Measurements from ENCODE around the gene HOXB3.

Gene HOXB3

GRCh38 chr17:48584223-48584741 is 5.8 kb downstream of the HOXB3 start:
- DNase-seq: no peak

GRCh38 chr17:48583708-48584222 is 6.3 kb downstream of the HOXB3 start:
- DNase-seq: no peak

- DNase-seq: no peak
Observed at GRCh38 chr17:48582750-48583069, 7.3 kb downstream of the HOXB3 start.

DNA sequence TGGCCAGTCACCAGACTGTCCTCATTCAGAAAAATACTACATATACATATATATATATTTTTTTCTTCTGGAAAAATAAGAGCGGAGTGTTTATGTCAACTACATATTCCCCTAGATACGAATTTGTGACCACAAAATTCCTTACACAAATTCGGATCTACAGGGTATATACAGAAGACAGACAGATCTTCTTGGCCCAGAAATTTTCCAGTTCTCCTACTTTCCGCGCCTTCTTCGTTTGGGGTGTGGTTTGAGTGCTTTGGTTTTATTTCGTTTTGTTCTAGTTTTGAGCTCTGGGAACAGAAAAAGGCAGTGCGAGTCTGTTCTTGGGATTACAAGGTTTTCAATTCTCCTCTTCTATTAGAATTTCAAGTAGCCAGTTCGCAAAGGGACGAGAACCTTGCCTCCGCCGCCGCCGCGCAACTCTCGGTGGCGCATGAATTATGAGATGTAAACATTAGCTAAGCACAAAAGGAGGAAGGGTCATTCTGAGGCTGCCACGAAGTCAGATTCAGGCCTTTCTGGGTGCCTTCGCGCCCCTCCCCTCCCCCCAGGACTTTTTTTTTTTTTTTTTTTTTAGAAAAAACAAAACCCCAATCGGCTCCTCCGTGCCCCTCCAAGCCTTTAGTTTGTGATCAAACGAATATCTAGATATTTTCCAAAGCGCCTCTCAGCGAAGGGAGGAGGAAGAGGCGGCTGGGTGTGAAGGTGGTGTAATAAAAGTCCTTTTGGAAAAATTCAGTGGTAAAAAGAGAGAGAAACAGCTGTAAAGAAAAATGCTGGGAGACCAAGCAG is 10.1 kb downstream of the HOXB3 start:
- no peak for DNase-seq

GRCh38 chr17:48579471-48579759 is 10.6 kb downstream of the HOXB3 start:
- no peak for DNase-seq

GRCh38 chr17:48578616-48579470 is 11.2 kb downstream of the HOXB3 start:
- DNase-seq: no peak

DNA sequence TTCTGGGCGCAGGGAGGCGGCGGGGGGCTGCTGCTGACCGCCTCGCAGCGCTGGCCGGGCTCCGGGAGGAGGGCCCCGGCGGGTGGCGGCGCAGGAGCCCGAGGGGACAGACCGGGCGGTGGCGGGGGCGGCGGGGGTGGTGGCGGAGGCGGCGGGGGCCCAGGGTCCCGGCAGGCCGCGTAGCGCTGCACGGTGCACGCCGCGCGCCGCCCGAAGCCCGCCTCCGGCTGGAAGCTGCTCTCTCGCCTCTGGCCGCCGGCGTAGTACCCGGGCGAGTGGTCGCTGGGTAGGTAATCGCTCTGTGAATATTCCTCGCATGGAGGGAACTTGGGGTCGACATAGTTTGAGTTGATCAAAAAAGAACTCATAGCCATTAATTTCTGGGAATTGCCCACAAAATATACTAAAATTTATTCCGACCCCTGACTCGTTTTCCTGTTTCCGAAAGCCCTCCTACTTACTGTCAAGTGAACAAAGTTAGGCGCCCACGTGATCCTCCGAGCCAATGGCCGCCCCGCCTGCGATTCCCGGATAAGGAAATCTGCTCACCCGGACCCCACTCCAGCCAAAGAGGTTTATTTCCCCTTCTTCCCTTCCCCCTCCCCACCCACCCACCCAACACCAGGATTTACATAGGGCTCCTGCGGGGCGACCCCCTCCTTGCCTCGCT is 12.0 kb downstream of the HOXB3 start, which contains the start of gene HOXB4:
Gene HOXB4, minus strand, starts transcription at position 405 of the 670 bp plus-strand sequence. Its CDS starts 31 bp downstream, at position 374.
- peak; percentile 51 to 73 for DNase-seq

GRCh38 chr17:48577330-48577945 is 12.6 kb downstream of the HOXB3 start:
- DNase-seq: no peak

- no peak for DNase-seq
Observed at GRCh38 chr17:48576479-48577309, 13.3 kb downstream of the HOXB3 start.

DNA sequence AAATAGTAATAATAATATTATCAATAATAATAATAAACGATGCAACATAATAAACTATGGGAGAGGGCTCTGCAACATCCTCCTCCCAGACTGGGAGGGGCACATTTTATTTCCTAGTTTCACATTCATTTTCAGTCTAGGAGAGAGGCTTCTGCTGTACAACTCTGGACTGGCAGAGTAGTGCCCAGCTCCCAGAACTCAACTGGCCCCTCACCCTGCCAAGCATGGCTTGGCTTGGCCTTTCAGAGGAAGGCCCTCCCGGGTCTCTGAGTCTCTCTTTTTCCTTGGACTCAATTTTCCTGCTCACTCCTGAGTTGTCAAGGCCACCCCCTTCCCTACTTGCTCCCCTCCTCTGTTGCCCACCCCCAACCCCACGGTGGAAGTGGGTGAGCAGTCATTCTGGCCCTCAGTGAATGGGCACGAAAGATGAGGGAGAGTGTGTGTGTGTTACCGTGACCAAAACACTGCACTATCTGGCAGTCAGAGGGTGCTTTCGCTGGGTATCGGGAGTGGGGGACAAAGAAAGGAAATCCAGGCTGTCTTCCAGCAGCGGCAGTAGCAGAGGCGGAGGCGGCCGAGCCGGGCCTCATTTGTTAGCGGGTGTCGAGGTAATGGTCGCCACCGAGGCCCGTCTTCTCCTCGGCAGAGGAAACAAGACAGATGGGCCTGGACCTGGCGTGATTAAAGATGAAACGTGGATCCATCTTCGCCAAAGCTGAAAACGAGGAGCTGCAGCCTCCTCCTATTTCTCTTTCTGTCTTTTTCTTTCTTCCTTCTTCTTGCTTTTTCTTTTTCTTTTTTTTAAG is 14.2 kb downstream of the HOXB3 start:
- DNase-seq: no peak

DNA sequence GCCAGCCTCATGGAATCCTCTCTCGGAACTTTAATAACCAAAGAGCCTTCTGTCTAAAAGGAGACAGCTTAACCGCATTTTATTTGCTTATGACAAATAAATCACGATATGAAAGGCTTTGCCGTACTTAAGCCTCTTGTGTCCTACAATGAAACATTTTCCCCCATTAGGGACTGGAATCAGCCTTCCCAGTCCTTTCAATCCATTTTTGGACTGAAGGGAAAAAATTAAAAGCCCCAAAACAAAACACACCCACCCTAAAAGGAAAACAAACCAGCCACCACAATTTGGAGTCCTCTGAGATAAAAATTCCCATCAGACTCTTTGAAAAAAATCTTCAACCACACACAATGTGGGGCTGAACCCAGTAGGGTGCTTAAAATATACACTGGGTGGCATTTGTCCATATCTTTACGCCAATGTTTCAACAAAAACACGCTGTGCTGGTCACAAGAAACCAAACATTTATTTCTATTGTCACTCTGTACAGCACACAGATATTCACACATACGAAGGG is 14.9 kb downstream of the HOXB3 start:
- DNase-seq: no peak

GRCh38 chr17:48574505-48575065 is 15.5 kb downstream of the HOXB3 start:
- no peak for DNase-seq

DNA sequence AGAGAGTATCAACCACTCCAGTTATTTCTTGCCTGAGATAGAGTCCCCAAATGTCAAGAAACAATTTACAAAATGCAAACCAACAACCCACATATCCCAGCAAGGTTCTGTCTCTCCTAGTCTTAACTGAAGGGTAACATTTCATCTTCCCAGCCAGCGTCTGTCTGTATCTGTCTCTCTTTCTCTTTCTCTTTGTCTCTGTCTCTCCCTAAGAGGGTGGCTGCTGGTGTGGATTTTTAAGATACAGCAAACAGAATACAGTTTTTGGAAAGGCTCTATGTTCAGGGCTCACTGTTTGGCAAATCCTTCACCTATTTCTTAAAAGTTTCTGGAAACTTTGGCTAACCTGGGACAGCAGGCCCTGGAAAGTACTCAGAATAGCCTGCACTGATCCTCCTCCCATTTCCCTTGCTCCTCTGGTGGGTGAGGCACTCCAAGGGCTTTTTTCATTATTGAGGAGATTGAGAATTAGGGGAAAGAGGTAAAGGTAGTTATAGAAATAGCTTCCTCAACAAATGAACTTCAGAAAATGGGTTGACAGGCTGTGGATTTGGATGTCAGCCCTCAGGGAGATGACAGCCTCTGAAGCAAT is 18.1 kb downstream of the HOXB3 start:
- DNase-seq: no peak

GRCh38 chr17:48571024-48571818 is 18.8 kb downstream of the HOXB3 start:
- DNase-seq: no peak

DNA sequence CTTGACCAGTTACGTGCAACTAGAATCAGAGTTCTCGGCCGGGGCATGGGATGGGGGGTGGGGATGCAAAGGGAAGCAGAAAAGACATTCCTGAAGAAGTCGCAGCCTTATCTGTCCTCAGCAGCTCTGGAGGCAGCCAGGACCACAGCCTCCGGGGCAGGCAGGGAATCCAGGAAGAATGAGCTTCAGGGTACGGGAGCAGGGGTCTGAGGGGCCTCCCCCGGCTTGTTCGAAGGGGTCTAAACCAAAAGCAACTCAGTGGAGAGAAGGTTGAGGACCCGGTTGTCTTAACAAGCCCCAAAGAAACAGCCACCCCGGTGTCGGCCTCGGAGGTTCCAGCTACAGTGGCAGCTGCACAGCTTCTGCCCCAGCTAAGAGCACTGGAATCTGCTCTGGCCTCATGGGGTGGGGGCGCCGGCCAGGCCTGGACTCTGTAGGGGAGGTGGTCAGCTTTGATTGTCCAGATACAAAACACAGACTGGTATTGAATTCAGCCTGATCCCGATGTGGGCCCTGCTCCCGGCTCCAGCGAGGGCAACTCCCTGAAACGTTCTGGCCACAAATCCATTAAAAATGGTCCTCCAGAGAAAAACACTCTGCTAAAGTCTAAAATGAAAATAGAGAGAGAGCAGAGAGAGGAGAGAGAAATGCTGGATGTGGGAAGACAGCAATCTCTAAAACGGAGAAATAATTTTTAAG is 19.6 kb downstream of the HOXB3 start:
- DNase-seq: no peak

- no peak for DNase-seq
Observed at GRCh38 chr17:48569674-48570324, 20.2 kb downstream of the HOXB3 start.

DNA sequence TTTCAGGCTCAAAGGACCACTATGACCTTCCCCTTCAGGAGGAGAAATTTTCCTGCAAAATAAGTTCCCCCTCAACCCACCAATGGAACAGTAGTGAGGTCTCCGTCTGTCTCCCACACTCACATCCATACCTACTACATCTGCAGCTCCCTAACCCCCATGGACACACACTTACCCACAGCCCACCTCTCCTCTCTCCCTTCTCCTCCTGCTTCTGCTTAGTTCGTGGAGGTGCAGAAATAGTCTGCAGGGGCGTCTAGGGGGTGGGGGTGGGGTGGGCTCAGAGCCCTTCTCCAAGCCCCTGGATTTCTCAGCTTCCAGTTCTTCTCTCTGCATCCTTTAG is 20.8 kb downstream of the HOXB3 start:
- no peak for DNase-seq

Measured in CD4-positive, alpha-beta T cell treated with Interleukin-1 beta for 1 hour (primary cell).